RWPE2 (cell line): ENCODE results near the gene IQGAP2.

Experiments used
- ATAC-seq: fragments of 200-7000 bp; cut with Tn5 transposase; 3 replicates; pipeline ENCODE4 v1.9.1; 2021; ENCODE audit warnings: low read depth
- DNase-seq: peaks from one replicate; pipeline ENCODE4 v3.0.0-alpha.2; 2020; ENCODE audit warnings: low spot score
- H3K27ac ChIP-seq: fragments of 450-650 bp; 2 replicates; pipeline ENCODE4 v1.5.1; 2017; ENCODE audit warnings: mild to moderate bottlenecking; ENCODE audit not compliant: poor library complexity, severe bottlenecking
- H3K27me3 ChIP-seq: fragments of 250-450 bp; sonication (Bioruptor Pico); 2 replicates; pipeline ENCODE4 v1.5.1; 2021; ENCODE audit warnings: mild to moderate bottlenecking, moderate library complexity; ENCODE audit not compliant: insufficient read depth, poor library complexity, severe bottlenecking
- H3K36me3 ChIP-seq: fragments of 250-450 bp; sonication (Bioruptor Pico); 2 replicates; pipeline ENCODE4 v1.5.1; 2020; ENCODE audit warnings: low read depth, mild to moderate bottlenecking, moderate library complexity
- H3K4me1 ChIP-seq: fragments of 250-450 bp; sonication (Bioruptor Pico); 2 replicates; pipeline ENCODE4 v1.5.1; 2021; ENCODE audit warnings: mild to moderate bottlenecking, moderate library complexity; ENCODE audit not compliant: insufficient read depth, poor library complexity, severe bottlenecking
- H3K4me3 ChIP-seq: fragments of 250-450 bp; sonication (Bioruptor Pico); 2 replicates; pipeline ENCODE4 v1.5.1; 2021; ENCODE audit warnings: mild to moderate bottlenecking, moderate library complexity; ENCODE audit not compliant: severe bottlenecking
- H3K9me3 ChIP-seq: fragments of 250-450 bp; sonication (Bioruptor Pico); 2 replicates; pipeline ENCODE4 v1.5.1; 2021; ENCODE audit warnings: mild to moderate bottlenecking, moderate library complexity; ENCODE audit not compliant: severe bottlenecking
- TF ChIP-seq, protein P1 (sequence below): fragments of 450-650 bp; IDR thresholded peaks from one replicate; pipeline ENCODE4 v1.5.1; 2017; ENCODE audit warnings: mild to moderate bottlenecking, moderate library complexity; ENCODE audit not compliant: poor library complexity, severe bottlenecking

Gene IQGAP2

DNA sequence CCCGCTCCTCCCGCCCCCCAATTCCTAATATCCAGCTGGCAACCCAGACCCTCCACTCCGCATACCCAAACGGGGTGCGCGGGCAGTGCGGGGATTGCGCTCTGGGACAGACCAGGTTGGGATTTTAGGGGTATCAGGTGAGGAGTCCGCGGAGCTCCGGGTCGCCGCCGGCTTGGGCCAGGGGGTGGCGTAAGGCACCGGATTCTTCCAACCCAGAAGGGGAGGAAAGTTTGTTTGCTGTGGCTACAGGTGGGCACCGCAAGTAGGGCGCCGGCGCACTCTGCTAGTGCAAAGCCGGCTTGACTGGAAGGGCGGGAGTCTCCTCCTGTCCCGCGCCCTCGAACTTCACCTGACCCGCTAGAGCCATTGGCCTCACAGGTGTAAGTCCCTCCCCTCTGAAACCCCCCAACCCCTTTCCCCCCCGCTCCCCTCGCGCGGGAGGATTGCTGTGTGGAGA, 709 bp downstream of the IQGAP2 start:
- peak; percentile 60 for ATAC-seq
- Histone ChIP-seq H3K27me3 (peaks cover 29% of the 10 kb centered on the region), H3K36me3 (no peaks in the 10 kb centered on the region), H3K9me3 (no peaks in the 10 kb centered on the region), H3K4me1 (no peaks in the 10 kb centered on the region), H3K27ac (no peak overlapping the region), H3K4me3 (peak overlapping the region; percentile 46)
- TF ChIP-seq, protein P1, sequence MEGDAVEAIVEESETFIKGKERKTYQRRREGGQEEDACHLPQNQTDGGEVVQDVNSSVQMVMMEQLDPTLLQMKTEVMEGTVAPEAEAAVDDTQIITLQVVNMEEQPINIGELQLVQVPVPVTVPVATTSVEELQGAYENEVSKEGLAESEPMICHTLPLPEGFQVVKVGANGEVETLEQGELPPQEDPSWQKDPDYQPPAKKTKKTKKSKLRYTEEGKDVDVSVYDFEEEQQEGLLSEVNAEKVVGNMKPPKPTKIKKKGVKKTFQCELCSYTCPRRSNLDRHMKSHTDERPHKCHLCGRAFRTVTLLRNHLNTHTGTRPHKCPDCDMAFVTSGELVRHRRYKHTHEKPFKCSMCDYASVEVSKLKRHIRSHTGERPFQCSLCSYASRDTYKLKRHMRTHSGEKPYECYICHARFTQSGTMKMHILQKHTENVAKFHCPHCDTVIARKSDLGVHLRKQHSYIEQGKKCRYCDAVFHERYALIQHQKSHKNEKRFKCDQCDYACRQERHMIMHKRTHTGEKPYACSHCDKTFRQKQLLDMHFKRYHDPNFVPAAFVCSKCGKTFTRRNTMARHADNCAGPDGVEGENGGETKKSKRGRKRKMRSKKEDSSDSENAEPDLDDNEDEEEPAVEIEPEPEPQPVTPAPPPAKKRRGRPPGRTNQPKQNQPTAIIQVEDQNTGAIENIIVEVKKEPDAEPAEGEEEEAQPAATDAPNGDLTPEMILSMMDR, result no peak
- DNase-seq, result no peak

DNA sequence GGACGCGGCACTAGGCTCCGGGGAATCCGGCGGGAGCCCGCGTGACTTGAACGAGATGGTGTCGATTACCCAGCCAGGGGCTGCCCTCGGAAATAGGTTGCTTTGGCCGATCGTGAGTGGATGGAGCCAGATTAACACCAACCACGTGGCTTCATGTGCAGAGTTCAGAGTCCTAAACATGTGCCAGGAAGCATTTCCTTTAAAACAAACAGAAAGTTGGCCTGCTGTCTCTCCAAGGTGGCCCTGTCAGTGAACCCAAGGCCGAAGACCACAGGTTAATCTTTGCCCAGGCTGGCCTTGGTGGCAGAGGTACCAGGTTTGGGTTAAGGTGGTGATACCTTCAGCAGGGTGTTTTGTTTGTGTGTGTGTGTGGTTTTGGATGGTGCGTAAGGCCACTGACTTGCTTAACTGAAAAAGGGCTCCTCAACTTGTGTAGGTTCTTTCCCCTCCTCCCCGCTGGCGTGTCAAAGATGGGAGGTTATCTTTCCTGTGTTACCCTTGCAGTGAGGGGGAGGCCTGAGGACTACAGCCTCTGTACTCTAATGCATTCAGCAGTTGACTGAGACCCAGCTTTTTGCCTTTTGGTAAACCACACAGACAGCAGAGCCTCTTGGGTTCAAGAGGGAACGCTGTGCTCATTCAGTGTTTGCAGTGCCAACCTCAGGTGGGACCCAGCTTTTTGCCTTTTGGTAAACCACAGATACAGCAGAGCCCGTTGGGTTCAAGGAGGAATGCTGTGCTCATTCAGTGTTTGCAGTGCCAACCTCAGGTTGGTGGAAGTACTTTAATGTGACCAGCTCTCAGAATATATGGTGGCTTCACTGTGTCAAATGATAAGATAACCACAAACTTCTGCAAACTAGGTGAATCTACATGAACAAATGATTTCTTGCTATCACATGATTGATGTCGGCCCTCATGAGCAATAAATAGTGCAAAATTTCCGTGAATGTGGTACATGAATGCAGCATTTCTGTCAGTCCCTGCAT, 1.4 kb downstream of the IQGAP2 start:
- Histone ChIP-seq H3K27me3 (peaks cover 29% of the 10 kb centered on the region), H3K36me3 (no peaks in the 10 kb centered on the region), H3K4me1 (no peaks in the 10 kb centered on the region), H3K4me3 (no peak overlapping the region), H3K27ac (no peak overlapping the region), H3K9me3 (no peaks in the 10 kb centered on the region)
- no peak for DNase-seq
- ATAC-seq, result no peak
- TF ChIP-seq, protein P1, result no peak

DNA sequence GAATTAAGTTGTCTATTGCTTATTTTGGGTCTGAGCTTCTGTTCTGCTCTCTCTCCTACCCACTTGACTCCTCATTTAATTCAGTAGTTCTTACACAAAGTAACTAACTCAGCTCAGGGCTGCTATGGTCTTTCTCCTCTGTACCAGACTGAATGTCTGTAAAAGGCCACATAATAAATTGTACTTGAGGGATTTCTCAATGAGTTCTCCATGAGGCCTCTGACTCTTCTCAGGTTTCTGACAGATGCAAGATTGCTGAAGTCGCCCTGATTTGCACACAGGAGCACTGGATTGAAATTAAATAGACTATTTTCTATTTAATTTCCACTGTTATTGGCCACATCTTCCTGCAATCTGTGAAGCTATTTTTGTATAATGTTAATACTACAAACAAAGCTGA, 2.9 kb downstream of the IQGAP2 start:
- TF ChIP-seq, protein P1, result no peak
- H3K27ac ChIP-seq, result no peak overlapping the region
- H3K9me3 ChIP-seq, result no peaks in the 10 kb centered on the region
- H3K4me3 ChIP-seq, result no peak overlapping the region
- H3K4me1 ChIP-seq, result no peaks in the 10 kb centered on the region
- peaks cover 26% of the 10 kb centered on the region for H3K27me3 ChIP-seq
- no peaks in the 10 kb centered on the region for H3K36me3 ChIP-seq
- ATAC-seq (no peak), DNase-seq (no peak)

DNA sequence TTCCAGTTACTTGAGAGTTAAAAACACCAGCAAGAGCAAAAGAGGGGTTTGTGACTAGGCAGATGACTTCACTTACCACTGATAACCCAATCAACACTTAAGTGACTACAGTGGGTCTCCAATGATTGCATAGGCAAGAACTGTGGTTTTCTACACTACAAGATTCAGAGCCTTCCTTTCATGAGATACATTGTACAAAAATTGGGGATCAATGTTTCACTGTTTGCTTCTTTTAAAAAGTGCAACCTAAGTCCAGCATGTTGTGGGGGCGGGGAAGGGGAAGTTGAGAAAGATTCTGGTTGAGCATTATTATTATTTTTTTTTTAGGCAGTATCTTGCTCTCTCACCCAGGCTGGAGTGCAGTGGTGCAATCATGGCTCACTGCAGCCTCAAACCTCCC, 3.6 kb downstream of the IQGAP2 start:
- Histone ChIP-seq H3K36me3 (no peaks in the 10 kb centered on the region), H3K27me3 (peaks cover 23% of the 10 kb centered on the region), H3K9me3 (no peaks in the 10 kb centered on the region), H3K4me1 (no peaks in the 10 kb centered on the region), H3K4me3 (no peak overlapping the region), H3K27ac (no peak overlapping the region)
- TF ChIP-seq, protein P1, result no peak
- DNase-seq (no peak), ATAC-seq (no peak)
